ENCODE data around the gene PCED1B. TPM values are rescaled to one million over a fixed set of nuclear protein-coding genes. Genes with fewer than 3 reads are reported as not detected.

PCED1B gene
- total and polyA plus RNA-seq, 2 experiments from 2014 or later: 5.1 to 6.6 TPM

DNA sequence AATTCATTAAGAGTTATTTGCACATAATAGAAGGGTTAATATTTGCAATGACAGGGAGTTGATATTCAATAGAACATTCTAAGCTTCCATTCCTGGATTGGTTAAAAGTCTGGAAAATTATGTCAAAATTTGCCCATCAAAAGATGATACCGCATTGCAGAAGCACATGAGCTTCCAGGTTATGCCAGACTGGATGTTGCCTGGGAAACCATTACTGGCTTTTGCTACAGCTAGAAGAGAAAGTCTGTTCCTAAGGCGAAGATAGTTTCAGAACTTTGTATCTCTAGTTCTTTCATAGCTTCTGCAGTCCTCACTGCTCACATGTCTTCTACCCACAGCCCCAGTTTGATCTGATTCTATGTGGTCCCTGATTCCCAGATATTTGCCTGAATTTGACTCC lies 122.8 kb downstream of the PCED1B start:
- Histone ChIP-seq H3K4me2 (no peak overlapping the region), H3F3A (replicated peaks; ENCODE audit: low read depth) (no peaks in the 10 kb centered on the region), H4K20me1 (replicated peaks; ENCODE audit: insufficient read depth) (no peaks in the 10 kb centered on the region), H3K27ac (ENCODE audit: low read depth) (no peak overlapping the region), H3K27me3 (ENCODE audit: insufficient read depth) (no peaks in the 10 kb centered on the region), H3K9me2 (ENCODE audit: insufficient read depth) (no peaks in the 10 kb centered on the region), H2AFZ (no peak overlapping the region), H3K4me3 (no peak overlapping the region), H3K4me1 (ENCODE audit: insufficient read depth) (peaks cover 8% of the 10 kb centered on the region; the same call in 1 of the 2 replicates), H3K79me2 (replicated peaks; ENCODE audit: insufficient read depth) (no peaks in the 10 kb centered on the region), H3K36me3 (ENCODE audit: insufficient read depth) (no peaks in the 10 kb centered on the region)
- H3K27me3 Mint-ChIP-seq (ENCODE audit: insufficient read depth, low read depth, poor library complexity): peaks cover 1% of the 10 kb centered on the region
- H3K4me1 Mint-ChIP-seq: peaks cover 22% of the 10 kb centered on the region
- TF ChIP-seq, protein P1, sequence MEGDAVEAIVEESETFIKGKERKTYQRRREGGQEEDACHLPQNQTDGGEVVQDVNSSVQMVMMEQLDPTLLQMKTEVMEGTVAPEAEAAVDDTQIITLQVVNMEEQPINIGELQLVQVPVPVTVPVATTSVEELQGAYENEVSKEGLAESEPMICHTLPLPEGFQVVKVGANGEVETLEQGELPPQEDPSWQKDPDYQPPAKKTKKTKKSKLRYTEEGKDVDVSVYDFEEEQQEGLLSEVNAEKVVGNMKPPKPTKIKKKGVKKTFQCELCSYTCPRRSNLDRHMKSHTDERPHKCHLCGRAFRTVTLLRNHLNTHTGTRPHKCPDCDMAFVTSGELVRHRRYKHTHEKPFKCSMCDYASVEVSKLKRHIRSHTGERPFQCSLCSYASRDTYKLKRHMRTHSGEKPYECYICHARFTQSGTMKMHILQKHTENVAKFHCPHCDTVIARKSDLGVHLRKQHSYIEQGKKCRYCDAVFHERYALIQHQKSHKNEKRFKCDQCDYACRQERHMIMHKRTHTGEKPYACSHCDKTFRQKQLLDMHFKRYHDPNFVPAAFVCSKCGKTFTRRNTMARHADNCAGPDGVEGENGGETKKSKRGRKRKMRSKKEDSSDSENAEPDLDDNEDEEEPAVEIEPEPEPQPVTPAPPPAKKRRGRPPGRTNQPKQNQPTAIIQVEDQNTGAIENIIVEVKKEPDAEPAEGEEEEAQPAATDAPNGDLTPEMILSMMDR (conservative IDR thresholded peaks at IDR 0.05; ENCODE audit: low read depth in 2 of 2): no peak
- TF ChIP-seq JUNB (IDR thresholded peaks at IDR 0.05; ENCODE audit: unreplicated experiment) (no peak), EZH2 (IDR thresholded peaks at IDR 0.05; ENCODE audit: low read depth, unreplicated experiment) (no peak), EZH2phosphoT487 (IDR thresholded peaks at IDR 0.05; ENCODE audit: unreplicated experiment) (no peak), REST (IDR thresholded peaks at IDR 0.05; ENCODE audit: unreplicated experiment) (no peak), POLR2AphosphoS5 (IDR thresholded peaks at IDR 0.05; ENCODE audit: low read depth) (no peak), ZNF331 (CRISPR knock-in tag; IDR thresholded peaks at IDR 0.05; ENCODE audit: low read depth) (no peak), NANOG (IDR thresholded peaks at IDR 0.05; ENCODE audit: borderline replicate concordance) (no peak)
- TF ChIP-seq, protein P2, sequence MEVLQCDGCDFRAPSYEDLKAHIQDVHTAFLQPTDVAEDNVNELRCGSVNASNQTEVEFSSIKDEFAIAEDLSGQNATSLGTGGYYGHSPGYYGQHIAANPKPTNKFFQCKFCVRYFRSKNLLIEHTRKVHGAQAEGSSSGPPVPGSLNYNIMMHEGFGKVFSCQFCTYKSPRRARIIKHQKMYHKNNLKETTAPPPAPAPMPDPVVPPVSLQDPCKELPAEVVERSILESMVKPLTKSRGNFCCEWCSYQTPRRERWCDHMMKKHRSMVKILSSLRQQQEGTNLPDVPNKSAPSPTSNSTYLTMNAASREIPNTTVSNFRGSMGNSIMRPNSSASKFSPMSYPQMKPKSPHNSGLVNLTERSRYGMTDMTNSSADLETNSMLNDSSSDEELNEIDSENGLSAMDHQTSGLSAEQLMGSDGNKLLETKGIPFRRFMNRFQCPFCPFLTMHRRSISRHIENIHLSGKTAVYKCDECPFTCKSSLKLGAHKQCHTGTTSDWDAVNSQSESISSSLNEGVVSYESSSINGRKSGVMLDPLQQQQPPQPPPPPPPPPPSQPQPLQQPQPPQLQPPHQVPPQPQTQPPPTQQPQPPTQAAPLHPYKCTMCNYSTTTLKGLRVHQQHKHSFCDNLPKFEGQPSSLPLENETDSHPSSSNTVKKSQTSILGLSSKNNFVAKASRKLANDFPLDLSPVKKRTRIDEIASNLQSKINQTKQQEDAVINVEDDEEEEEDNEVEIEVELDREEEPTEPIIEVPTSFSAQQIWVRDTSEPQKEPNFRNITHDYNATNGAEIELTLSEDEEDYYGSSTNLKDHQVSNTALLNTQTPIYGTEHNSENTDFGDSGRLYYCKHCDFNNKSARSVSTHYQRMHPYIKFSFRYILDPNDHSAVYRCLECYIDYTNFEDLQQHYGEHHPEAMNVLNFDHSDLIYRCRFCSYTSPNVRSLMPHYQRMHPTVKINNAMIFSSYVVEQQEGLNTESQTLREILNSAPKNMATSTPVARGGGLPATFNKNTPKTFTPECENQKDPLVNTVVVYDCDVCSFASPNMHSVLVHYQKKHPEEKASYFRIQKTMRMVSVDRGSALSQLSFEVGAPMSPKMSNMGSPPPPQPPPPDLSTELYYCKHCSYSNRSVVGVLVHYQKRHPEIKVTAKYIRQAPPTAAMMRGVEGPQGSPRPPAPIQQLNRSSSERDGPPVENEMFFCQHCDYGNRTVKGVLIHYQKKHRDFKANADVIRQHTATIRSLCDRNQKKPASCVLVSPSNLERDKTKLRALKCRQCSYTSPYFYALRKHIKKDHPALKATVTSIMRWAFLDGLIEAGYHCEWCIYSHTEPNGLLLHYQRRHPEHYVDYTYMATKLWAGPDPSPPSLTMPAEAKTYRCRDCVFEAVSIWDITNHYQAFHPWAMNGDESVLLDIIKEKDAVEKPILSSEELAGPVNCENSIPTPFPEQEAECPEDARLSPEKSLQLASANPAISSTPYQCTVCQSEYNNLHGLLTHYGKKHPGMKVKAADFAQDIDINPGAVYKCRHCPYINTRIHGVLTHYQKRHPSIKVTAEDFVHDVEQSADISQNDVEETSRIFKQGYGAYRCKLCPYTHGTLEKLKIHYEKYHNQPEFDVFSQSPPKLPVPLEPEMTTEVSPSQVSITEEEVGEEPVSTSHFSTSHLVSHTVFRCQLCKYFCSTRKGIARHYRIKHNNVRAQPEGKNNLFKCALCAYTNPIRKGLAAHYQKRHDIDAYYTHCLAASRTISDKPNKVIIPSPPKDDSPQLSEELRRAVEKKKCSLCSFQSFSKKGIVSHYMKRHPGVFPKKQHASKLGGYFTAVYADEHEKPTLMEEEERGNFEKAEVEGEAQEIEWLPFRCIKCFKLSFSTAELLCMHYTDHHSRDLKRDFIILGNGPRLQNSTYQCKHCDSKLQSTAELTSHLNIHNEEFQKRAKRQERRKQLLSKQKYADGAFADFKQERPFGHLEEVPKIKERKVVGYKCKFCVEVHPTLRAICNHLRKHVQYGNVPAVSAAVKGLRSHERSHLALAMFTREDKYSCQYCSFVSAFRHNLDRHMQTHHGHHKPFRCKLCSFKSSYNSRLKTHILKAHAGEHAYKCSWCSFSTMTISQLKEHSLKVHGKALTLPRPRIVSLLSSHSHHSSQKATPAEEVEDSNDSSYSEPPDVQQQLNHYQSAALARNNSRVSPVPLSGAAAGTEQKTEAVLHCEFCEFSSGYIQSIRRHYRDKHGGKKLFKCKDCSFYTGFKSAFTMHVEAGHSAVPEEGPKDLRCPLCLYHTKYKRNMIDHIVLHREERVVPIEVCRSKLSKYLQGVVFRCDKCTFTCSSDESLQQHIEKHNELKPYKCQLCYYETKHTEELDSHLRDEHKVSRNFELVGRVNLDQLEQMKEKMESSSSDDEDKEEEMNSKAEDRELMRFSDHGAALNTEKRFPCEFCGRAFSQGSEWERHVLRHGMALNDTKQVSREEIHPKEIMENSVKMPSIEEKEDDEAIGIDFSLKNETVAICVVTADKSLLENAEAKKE (CRISPR knock-in tag; IDR thresholded peaks at IDR 0.05): no peak
- H3K36me3 Mint-ChIP-seq (ENCODE audit: low read depth): no peaks in the 10 kb centered on the region
- DNase-seq (ENCODE audit: low spot score) (no peak), ATAC-seq (no peak)
- H3K9me3 Mint-ChIP-seq: no peaks in the 10 kb centered on the region; the same call in 2 of the 3 replicates
- H3K27ac Mint-ChIP-seq: no peak overlapping the region
- no peak overlapping the region for H3K4me3 Mint-ChIP-seq

Data from GM23338 (cell line).